Ishikawa (cell line): Measurements from ENCODE around the gene AURKAIP1.

Experiments used
- CEBPB ChIP-seq: IDR thresholded peaks from 2 replicates; pipeline ENCODE4 v1.6.1; 2012
- CREB1 ChIP-seq: IDR thresholded peaks from 2 replicates; pipeline ENCODE4 v1.6.1; 2012; ENCODE audit warnings: low read depth
- EGR1 ChIP-seq: IDR thresholded peaks from 2 replicates; pipeline ENCODE4 v1.6.1; 2012
- EP300 ChIP-seq: IDR thresholded peaks from 2 replicates; pipeline ENCODE4 v1.6.1; 2012; ENCODE audit warnings: borderline replicate concordance
- FOXM1 ChIP-seq: IDR thresholded peaks from 2 replicates; pipeline ENCODE4 v1.6.1; 2012; ENCODE audit warnings: low read depth, borderline replicate concordance
- NFIC ChIP-seq: IDR thresholded peaks from 2 replicates; pipeline ENCODE4 v1.6.1; 2012
- RAD21 ChIP-seq: IDR thresholded peaks from 2 replicates; pipeline ENCODE4 v1.6.1; 2012; ENCODE audit warnings: low read depth
- TAF1 ChIP-seq: IDR thresholded peaks from 2 replicates; pipeline ENCODE4 v1.6.1; 2012; ENCODE audit warnings: low read depth, mild to moderate bottlenecking
- TCF12 ChIP-seq: IDR thresholded peaks from 2 replicates; pipeline ENCODE4 v1.6.1; 2012; ENCODE audit warnings: low read depth
- TEAD4 ChIP-seq: IDR thresholded peaks from 2 replicates; pipeline ENCODE4 v1.6.1; 2012
- USF1 ChIP-seq: IDR thresholded peaks from 2 replicates; pipeline ENCODE4 v1.6.1; 2012
- YY1 ChIP-seq: IDR thresholded peaks from 2 replicates; pipeline ENCODE4 v1.6.1; 2012; ENCODE audit warnings: low read depth
- ZBTB7A ChIP-seq: IDR thresholded peaks from 2 replicates; pipeline ENCODE4 v1.6.1; 2012; ENCODE audit warnings: low read depth
- TF ChIP-seq, protein P1 (sequence below): IDR thresholded peaks from 2 replicates; pipeline ENCODE4 v1.6.1; 2012; ENCODE audit warnings: low read depth, mild to moderate bottlenecking
- TF ChIP-seq, protein P2 (sequence below): IDR thresholded peaks from 2 replicates; pipeline ENCODE4 v1.6.1; 2012

Gene AURKAIP1

DNA sequence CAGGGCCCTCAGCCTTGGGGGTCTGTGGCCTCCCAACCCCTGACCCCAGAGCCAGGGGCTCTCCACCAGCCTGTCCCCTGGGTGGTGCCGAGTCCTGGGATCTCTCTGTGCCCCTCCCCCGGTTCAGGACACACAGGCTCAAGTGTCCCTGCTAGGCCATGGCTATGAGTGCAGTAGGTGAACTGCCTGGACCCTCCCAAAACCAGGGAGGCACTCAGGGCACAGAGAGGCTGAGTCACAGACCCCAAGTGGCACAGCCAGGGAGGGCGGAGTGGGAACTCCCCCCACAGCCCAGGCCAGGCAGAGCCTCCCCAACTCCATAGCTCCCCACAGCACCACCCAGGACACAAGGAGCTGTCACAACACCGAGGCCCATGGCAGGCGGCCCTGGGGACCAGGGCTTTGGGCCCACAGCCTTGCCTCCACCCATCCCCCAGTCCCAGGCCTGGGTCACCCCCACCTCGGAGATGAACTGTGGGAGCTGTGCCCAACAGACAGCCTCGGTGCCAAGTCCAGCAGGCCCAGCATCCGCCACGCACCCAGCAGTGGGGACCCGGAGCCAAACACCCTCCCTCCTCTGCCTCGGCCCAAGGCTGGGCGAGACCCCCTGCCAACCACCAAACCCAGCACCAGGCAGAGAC lies 29.0 kb downstream of the AURKAIP1 start:
- no peak for TF ChIP-seq TAF1
- TF ChIP-seq ZBTB7A, result no peak
- TF ChIP-seq, protein P1, sequence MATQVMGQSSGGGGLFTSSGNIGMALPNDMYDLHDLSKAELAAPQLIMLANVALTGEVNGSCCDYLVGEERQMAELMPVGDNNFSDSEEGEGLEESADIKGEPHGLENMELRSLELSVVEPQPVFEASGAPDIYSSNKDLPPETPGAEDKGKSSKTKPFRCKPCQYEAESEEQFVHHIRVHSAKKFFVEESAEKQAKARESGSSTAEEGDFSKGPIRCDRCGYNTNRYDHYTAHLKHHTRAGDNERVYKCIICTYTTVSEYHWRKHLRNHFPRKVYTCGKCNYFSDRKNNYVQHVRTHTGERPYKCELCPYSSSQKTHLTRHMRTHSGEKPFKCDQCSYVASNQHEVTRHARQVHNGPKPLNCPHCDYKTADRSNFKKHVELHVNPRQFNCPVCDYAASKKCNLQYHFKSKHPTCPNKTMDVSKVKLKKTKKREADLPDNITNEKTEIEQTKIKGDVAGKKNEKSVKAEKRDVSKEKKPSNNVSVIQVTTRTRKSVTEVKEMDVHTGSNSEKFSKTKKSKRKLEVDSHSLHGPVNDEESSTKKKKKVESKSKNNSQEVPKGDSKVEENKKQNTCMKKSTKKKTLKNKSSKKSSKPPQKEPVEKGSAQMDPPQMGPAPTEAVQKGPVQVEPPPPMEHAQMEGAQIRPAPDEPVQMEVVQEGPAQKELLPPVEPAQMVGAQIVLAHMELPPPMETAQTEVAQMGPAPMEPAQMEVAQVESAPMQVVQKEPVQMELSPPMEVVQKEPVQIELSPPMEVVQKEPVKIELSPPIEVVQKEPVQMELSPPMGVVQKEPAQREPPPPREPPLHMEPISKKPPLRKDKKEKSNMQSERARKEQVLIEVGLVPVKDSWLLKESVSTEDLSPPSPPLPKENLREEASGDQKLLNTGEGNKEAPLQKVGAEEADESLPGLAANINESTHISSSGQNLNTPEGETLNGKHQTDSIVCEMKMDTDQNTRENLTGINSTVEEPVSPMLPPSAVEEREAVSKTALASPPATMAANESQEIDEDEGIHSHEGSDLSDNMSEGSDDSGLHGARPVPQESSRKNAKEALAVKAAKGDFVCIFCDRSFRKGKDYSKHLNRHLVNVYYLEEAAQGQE, result no peak
- no peak for TF ChIP-seq YY1
- no peak for TF ChIP-seq FOXM1
- no peak for TF ChIP-seq TEAD4
- TF ChIP-seq NFIC, result no peak
- no peak for TF ChIP-seq EGR1
- TF ChIP-seq RAD21, result no peak
- TF ChIP-seq, protein P2, sequence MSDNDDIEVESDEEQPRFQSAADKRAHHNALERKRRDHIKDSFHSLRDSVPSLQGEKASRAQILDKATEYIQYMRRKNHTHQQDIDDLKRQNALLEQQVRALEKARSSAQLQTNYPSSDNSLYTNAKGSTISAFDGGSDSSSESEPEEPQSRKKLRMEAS, result no peak
- no peak for TF ChIP-seq EP300
- no peak for TF ChIP-seq CEBPB
- TF ChIP-seq USF1, result no peak
- TF ChIP-seq TCF12, result no peak
- TF ChIP-seq CREB1, result no peak

DNA sequence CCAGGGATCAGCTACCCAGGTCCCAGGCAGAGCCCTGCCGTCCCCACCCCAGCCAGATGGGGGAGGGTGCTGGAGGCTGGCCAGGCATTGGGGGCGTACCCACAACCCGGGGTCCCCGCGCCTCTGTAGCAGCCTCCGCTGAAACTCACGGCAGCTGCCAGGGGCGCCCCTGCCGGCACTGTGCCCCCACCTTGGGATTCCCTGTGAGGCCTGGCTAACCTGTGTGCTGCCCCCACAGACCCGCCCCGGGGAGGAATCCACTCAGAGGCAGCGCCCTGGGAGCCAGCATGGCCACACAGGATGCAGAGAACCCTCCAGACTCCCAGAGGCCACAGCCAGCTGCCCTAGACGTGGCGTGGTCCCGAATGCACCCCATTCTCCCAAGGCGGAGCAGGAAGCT lies 29.6 kb downstream of the AURKAIP1 start:
- TF ChIP-seq CEBPB (no peak), EP300 (no peak), ZBTB7A (0 out of 2 replicates have a peak, but pooled peaks have one; percentile 19)

DNA sequence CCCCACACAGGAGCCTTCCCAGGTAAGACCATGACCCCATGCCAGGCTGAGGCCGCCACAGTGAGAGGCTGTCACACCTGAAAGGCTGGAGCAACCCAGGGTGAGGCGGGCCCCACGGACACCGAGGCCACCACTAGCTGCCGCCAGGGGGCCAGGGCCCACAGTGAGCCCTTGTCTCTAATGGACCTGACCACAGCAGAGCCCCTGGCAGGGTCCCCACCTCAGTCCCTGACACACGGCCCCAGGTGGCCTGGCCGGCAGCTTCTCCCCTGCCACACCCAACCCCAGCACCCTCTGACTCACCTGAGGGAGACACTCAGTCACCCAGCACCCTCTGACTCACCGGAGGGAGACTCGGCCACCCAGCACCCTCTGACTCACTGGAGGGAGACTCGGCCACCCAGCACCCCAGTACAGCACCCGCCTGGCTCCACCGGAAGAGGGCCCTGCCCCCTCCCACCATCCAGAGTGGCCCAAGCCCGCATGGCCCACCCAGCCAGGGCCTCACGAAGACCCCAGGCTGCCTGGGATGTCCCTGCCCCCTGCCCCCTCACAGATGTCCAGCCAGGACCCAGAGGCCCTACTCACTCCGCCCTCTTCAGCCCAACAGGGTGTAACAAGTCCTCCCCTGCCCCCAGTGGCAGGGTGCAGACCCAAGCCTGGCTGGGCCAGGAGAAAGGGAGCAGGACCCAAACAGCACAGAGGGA lies 30.2 kb downstream of the AURKAIP1 start:
- peak; percentile 64 for TF ChIP-seq TCF12
- no peak for TF ChIP-seq USF1
- TF ChIP-seq FOXM1, result no peak
- TF ChIP-seq, protein P1, result no peak
- no peak for TF ChIP-seq NFIC
- TF ChIP-seq ZBTB7A, result peak; percentile 68
- TF ChIP-seq, protein P2, result no peak
- no peak; the same call in 1 of the 2 replicates for TF ChIP-seq RAD21
- no peak for TF ChIP-seq TAF1
- TF ChIP-seq EP300, result no peak; the same call in 1 of the 2 replicates
- TF ChIP-seq YY1, result no peak
- no peak for TF ChIP-seq EGR1
- no peak for TF ChIP-seq TEAD4
- TF ChIP-seq CEBPB, result no peak
- TF ChIP-seq CREB1, result no peak

DNA sequence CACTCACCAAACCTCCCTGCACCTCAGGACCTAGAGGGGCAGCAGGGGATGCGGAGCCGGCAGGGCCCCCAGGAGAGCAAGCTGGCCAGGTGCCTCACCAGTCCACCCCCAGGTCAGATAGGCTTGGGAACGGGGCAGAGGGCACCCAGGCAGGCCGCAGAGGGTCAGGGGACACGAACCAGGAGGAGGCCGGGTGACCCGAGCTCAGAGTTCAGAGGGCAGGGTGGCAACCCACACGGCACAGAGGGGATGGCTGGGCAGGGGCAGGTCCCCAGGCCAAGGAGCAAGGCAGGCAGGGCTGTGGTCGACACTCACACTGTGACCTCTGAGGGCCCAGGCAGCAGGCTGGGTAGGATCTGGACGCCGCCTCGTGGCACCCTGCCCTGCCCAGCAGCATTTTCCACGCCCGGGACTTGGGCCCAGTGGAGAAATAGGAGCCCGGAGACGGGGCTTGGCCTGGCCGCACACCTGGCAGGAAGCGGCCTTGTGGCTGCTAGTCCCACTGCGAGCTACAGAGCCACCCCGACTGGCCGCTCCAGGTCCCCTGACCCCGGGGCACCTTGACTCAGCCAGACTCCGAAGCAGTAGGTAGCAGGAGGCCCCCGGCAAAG lies 31.1 kb downstream of the AURKAIP1 start:
- TF ChIP-seq YY1, result no peak
- no peak for TF ChIP-seq TEAD4
- no peak for TF ChIP-seq CEBPB

DNA sequence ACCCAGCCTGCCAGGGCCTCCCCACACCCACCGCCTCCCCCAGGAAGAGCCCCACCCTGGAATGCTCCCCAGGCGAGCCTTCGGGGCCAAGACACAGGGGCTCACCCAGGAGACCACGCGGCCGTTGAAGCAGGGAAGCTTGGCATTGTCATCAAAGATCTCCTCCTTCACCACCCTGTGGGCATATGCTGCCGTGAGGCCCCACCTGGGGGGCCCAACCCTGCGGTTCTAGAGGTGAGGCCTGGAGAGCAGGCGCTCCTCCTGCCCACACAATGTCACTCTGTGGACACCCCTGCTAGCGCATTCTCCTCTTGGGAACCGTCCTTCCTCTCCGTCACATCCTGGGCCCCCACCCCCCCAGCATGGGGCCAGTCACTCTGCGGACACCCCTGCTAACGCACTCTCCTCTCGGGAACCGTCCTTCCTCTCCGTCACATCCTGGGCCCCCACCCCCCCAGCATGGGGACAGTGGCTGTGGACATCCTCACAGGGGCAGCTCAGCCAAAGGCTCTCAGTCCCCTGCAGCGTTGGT lies 32.4 kb downstream of the AURKAIP1 start:
- TF ChIP-seq, protein P1, result no peak
